Stomach (tissue), 9 donors: ENCODE results near the gene CLCN6. TPM values are rescaled to one million over a fixed set of nuclear protein-coding genes. Genes with fewer than 3 reads are reported as not detected.

Experiments
- DNase-seq, 2 donors: peaks; one replicate each; pipeline versions ENCODE4 v3.0.0 to v3.0.0-alpha.2; 2013 to 2019
- H3K27ac ChIP-seq, 5 donors: fragments of 200-600 bp in 4 of 5; sonication (generic) in 4 of 5; one replicate each; pipeline ENCODE4 v1.5.1; 2013 to 2019; ENCODE audit warnings: mild to moderate bottlenecking in 1 of 5, moderate library complexity in 1 of 5
- H3K27me3 ChIP-seq, 3 donors: fragments of 200-600 bp; sonication (generic); one replicate each; pipeline ENCODE4 v1.5.1; 2017 to 2019; ENCODE audit warnings: mixed run types in 1 of 3
- H3K36me3 ChIP-seq, 4 donors: fragments of 200-600 bp; sonication (generic); 1 replicate in 3 of 4; 2 replicates in 1 of 4; pipeline ENCODE4 v1.5.1; 2016 to 2019
- H3K4me1 ChIP-seq, 4 donors: fragments of 200-600 bp; sonication (generic); one replicate each; pipeline ENCODE4 v1.5.1; 2016 to 2019
- H3K4me3 ChIP-seq, 4 donors: fragments of 200-600 bp; sonication (generic) in 3 of 4; one replicate each; pipeline ENCODE4 v1.5.1; 2016 to 2019; ENCODE audit warnings: mild to moderate bottlenecking in 1 of 4
- H3K9me3 ChIP-seq, 4 donors: fragments of 200-600 bp; sonication (generic); one replicate each; pipeline ENCODE4 v1.5.1; 2016 to 2019
- EP300 ChIP-seq: sonication (generic); formaldehyde crosslinking; IDR thresholded peaks from one replicate; pipeline ENCODE4 v1.6.1; 2017; ENCODE audit warnings: antibody characterized with exemption
- POLR2A ChIP-seq, 4 donors: fragments of 450-650 bp; IDR thresholded peaks; one replicate each; pipeline ENCODE4 v1.6.1; 2016; ENCODE audit warnings: antibody characterized with exemption in 4 of 4, control low read depth in 2 of 4, mild to moderate bottlenecking in 1 of 4, moderate library complexity in 1 of 4
- POLR2AphosphoS5 ChIP-seq, 3 donors: sonication (generic); formaldehyde crosslinking; IDR thresholded peaks; one replicate each; pipeline ENCODE4 v1.6.1; 2016; ENCODE audit warnings: antibody characterized with exemption in 3 of 3
- WGBS, 5 donors: extraction: QIAGEN DNeasy Blood & Tissue Kit in 3 of 5; methylation state at CpG; one replicate each; pipeline versions ENCODE4 v1.1.5 to v1.1.7; 2013 to 2018; 5-methylcytosine and 5-hydroxymethylcytosine counted together
- intact Hi-C: fragments of 100-400 bp; cut with DNase I; formaldehyde crosslinking; loops from one replicate; pipeline ENCODE4 v1.15.1; 2023; ENCODE audit warnings: low total_unique reads
- polyA plus RNA-seq, 3 donors: library from polyadenylated mRNA; stranded (reverse); fragments of 200-250 nt; gene quantifications; one replicate each; pipeline ENCODE4 v1.2.3, GENCODE V29; 2013
- total RNA-seq, 5 donors: library from RNA; depleted of rRNA; stranded (reverse); fragments of >200 nt; gene quantifications; one replicate each; pipeline versions ENCODE4 v1.1.0 to v1.2.3, GENCODE V29; 2014 to 2016
- TF ChIP-seq, protein P1 (sequence below), 7 experiments: fragments of 450-650 bp in 4 of 7; fragments of 200-600 bp in 3 of 7; sonication (generic) in 3 of 7; IDR thresholded peaks; one replicate each; pipeline ENCODE4 v1.5.1; 2016 to 2019; ENCODE audit warnings: antibody characterized with exemption in 7 of 7, control low read depth in 2 of 7, mild to moderate bottlenecking in 1 of 7
- donor health status: healthy with polysubstance abuse.
- donor health status: Bipolar disorder and iron deficiency.
- donor health status: healthy.

Gene CLCN6
- total and polyA plus RNA-seq, 8 donors = 4.1 to 49.6 (median 10.2) TPM

DNA sequence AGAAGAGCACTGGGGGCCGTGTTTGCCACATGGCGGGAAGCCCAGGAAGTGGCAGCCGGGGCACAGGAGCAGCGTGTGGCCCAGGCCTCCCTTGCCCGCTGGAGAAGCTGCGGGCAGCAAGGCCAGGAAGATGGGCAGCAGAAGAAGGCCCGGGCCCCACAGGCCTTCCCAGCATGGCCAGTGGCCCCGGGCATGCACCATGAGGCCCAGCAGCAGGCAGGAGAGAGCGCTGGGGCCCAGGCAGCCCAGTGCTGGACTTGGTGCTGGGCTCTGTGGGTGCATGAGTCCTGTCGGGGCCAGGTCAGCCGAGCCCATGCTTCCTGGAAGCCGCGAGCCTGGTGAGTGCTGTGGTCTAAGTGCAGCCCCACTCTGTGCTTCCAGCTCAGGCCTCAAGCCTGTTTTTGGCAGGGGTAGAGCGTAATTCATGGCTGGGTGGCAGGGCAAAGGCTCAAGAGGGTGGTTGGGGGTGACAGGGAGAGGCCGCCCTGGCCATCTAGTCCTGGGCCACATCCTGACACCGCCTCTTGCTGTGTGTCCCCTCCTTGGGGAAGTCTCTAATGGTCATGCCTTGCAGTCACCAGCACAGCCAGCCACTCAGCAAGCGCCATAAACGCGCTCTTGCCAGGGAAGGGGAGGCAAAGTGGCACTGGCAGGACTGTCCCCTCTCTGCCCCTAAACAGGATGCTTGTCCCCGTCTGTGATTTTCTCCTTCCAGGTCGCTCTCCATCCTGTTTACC, 21.6 kb upstream of the CLCN6 start:
- peak overlapping the region in 3 of 4 donors; percentile 22 to 35 (median 25) for H3K4me3 ChIP-seq
- TF ChIP-seq POLR2AphosphoS5 (IDR thresholded peaks at IDR 0.05) (no peak), POLR2A (IDR thresholded peaks at IDR 0.05) (no peak), EP300 (no peak)
- TF ChIP-seq, protein P1, sequence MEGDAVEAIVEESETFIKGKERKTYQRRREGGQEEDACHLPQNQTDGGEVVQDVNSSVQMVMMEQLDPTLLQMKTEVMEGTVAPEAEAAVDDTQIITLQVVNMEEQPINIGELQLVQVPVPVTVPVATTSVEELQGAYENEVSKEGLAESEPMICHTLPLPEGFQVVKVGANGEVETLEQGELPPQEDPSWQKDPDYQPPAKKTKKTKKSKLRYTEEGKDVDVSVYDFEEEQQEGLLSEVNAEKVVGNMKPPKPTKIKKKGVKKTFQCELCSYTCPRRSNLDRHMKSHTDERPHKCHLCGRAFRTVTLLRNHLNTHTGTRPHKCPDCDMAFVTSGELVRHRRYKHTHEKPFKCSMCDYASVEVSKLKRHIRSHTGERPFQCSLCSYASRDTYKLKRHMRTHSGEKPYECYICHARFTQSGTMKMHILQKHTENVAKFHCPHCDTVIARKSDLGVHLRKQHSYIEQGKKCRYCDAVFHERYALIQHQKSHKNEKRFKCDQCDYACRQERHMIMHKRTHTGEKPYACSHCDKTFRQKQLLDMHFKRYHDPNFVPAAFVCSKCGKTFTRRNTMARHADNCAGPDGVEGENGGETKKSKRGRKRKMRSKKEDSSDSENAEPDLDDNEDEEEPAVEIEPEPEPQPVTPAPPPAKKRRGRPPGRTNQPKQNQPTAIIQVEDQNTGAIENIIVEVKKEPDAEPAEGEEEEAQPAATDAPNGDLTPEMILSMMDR (IDR thresholded peaks at IDR 0.05) = no peak
- peak overlapping the region in 3 of 5 donors; percentile 49 to 67 (median 57) for H3K27ac ChIP-seq
- 65 to 73% (median 69%) methylated on average over 9 to 21 of the region's 21 CpGs for WGBS, 5 donors
- no peak for DNase-seq
- no peaks in the 10 kb centered on the region for H3K9me3 ChIP-seq
- peaks cover 39 to 52% (median 49%) of the 10 kb centered on the region in 4 donors for H3K4me1 ChIP-seq
- intact Hi-C loops = no loop called here
- no peaks in the 10 kb centered on the region for H3K27me3 ChIP-seq
- H3K36me3 ChIP-seq = peaks cover 0 to 1% (median under 1%) of the 10 kb centered on the region in 4 donors

GRCh38 chr1:11784993-11785769, 20.8 kb upstream of the CLCN6 start:
- 2 to 11% (median 6%) methylated on average over 13 to 30 of the region's 30 CpGs for WGBS, 5 donors
- intact Hi-C loops = no loop called here
- TF ChIP-seq, protein P1 (IDR thresholded peaks at IDR 0.05) = peak in 5 of 7 experiments; percentile 71 to 91 (median 75)
- TF ChIP-seq POLR2AphosphoS5 (IDR thresholded peaks at IDR 0.05) (peak in 2 of 3 donors; percentile 8 to 74), EP300 (no peak)
- H3K9me3 ChIP-seq = no peaks in the 10 kb centered on the region
- H3K27ac ChIP-seq = peak overlapping the region in 3 of 5 donors; percentile 49 to 67 (median 57)
- peak; percentile 81 for DNase-seq
- H3K36me3 ChIP-seq = peaks cover 0 to 9% (median 7%) of the 10 kb centered on the region in 4 donors
- H3K27me3 ChIP-seq = no peaks in the 10 kb centered on the region
- peak overlapping the region; percentile 18 to 35 (median 24) for H3K4me3 ChIP-seq
- peaks cover 47 to 60% (median 57%) of the 10 kb centered on the region in 4 donors for H3K4me1 ChIP-seq

GRCh38 chr1:11786168-11786567, 19.8 kb upstream of the CLCN6 start:
- 55 to 63% (median 60%) methylated on average over 5 of the region's 5 CpGs for WGBS, 5 donors
- TF ChIP-seq EP300 (no peak), POLR2AphosphoS5 (IDR thresholded peaks at IDR 0.05) (no peak), POLR2A (IDR thresholded peaks at IDR 0.05) (no peak)
- TF ChIP-seq, protein P1 (IDR thresholded peaks at IDR 0.05) = no peak
- H3K9me3 ChIP-seq = no peaks in the 10 kb centered on the region
- H3K4me3 ChIP-seq = no peak overlapping the region
- peak overlapping the region in 2 of 5 donors; percentile 93 to 97 for H3K27ac ChIP-seq
- no peaks in the 10 kb centered on the region for H3K27me3 ChIP-seq
- peaks cover 0 to 12% (median 11%) of the 10 kb centered on the region in 4 donors for H3K36me3 ChIP-seq
- DNase-seq = no peak
- peaks cover 56 to 70% (median 67%) of the 10 kb centered on the region in 4 donors for H3K4me1 ChIP-seq
- intact Hi-C loops = no loop called here

DNA sequence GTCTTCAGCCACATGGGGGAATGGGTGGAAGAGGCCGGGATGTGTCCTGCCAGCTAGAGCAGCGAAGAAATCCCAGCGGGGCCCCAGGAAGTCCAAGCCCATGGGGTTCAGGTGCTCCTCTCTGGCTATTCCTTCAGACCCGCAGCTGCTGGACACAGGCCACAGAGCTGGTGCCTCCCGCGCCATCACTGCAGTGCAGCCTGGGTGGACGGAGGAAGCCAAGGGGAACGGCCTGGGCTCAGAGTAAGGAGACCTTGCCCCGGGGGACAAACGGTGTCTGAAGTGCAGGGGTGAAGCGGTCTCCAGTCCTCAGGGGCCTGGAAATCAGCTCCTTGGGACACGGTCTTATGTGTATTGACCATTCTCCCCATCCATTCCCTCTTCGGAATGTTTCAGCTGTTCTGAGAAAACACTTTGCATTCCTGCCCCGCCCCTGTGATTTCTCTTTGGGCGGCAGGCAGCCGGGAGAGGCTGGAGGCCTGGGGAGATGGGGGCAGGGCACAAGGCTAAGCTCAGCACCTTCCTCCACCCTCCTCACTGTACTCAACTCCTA, 18.7 kb upstream of the CLCN6 start:
- H3K4me1 ChIP-seq = peaks cover 66 to 81% (median 78%) of the 10 kb centered on the region in 4 donors
- DNase-seq = peak; percentile 81 to 86
- no peaks in the 10 kb centered on the region for H3K9me3 ChIP-seq
- H3K4me3 ChIP-seq = peak overlapping the region in 1 of 4 donors; percentile 22
- TF ChIP-seq EP300 (no peak), POLR2A (IDR thresholded peaks at IDR 0.05) (no peak), POLR2AphosphoS5 (IDR thresholded peaks at IDR 0.05) (peak; percentile 65 to 81 (median 74))
- TF ChIP-seq, protein P1 (IDR thresholded peaks at IDR 0.05) = no peak
- H3K27ac ChIP-seq = peak overlapping the region; percentile 58 to 97 (median 93)
- 9 to 23% (median 20%) methylated on average over 9 to 16 of the region's 16 CpGs for WGBS, 5 donors
- peaks cover 0 to 21% (median 16%) of the 10 kb centered on the region in 4 donors for H3K36me3 ChIP-seq
- intact Hi-C loops = no loop called here
- no peaks in the 10 kb centered on the region for H3K27me3 ChIP-seq
